MV-4-11 (cell line): Measurements from ENCODE around the gene CAPN5.
"Not testable (repeated sequence)": the region's sequence is repeated elsewhere in the genome, so short reads cannot be mapped to it uniquely, and the experiment has no call there.

Experiments
- DNase-seq: peaks from one replicate; lab custom pipeline; 2025; lab: John Stamatoyannopoulos, UW

The CAPN5 gene

GRCh38 chr11:77084581-77085191, 17.9 kb downstream of the CAPN5 start:
- DNase-seq = no peak

DNA sequence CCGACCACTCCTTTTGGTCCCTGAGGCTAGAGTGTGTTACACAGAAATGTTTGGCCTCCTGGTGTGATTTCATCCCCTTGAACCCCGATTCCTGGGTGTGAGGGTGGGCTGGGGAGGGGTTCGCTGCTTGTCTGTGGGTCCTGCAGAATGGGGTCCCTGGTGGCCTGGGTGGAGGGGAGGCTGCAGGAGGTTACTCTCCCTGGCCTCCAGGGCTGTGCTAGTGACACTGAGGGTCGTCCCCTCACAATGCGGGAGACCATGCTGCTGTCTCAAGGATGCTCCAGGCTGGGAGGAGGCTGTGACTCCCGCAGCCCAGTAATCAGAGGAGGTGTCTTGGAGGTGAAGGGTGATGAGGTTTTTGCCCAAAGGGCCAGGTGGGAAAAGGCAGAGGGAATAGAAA, 18.9 kb downstream of the CAPN5 start:
- no peak for DNase-seq

DNA sequence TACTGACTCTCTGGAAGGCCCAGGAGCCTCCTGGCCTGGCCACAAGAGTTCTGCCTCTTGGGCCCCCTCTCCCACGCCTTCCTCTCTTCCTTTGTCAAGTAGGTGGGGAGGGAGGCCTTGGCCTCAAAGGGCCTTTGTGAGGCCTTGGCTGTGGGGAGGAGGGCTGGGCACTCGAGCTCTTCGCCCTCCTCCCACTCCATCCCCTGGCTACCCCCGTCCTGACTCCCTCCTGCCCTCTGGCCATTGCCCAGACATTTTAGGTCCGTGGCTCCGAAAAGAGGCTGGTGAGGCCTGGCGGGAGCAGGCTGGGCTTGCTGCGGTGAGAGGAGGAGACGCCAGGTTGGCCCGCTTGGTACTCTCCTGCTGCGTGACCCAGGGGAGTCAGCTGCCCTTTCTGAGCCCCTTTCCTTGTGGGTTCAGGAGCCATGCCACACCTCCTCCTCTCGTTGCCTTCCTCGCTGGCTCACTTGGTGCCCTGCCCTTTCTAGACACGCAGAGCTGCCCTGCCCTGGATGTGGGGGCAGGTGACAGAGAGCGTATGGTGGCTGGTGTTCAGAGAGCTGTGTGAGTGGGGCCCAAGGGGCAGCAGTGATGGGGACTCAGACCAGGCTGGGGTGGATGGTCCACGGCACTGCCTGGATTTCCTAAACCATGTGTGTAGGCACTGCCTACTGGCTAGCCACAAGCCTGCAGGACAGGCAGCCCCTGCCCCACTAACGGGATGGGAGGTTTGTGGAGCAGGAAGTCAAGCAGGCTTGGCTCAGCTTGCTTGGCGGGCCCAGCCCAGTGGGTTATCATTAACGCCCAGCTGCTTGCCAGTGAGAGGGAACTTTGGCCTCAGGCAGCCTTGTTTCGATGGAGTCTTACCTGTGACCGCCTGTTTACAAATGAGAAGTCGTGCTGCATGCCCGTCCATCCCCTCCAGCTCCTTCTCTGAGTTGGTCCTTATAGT, 20.0 kb downstream of the CAPN5 start:
- no peak for DNase-seq

DNA sequence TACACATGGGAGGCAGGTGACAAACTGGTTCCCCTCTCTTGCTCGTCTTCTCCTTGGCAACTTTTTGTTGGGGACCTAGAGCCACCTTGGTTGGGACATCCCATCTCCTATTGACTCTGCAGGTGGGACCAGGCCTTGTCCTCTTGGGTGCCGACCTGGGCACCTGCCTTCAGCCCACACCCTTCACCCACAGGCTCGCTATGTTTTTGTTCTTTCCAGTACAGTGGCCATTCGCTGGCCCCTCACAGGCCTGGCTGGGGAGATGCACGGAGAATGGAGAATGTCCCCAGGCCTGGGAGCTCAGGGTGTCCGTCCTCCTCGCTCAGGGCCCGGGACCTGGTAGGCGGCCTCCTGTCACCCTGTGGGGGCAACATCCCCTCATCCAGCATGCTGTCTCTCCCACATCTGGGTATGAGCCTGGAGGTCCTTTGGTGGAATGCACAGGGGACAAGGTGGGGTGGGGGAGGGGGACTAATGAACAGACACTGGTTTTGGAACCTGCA, 21.0 kb downstream of the CAPN5 start:
- no peak for DNase-seq

GRCh38 chr11:77088236-77089003, 21.6 kb downstream of the CAPN5 start:
- DNase-seq = no peak

- DNase-seq = no peak
Observed at GRCh38 chr11:77089004-77089545, 22.3 kb downstream of the CAPN5 start.

GRCh38 chr11:77090046-77090372, 23.2 kb downstream of the CAPN5 start:
- DNase-seq = no peak

DNA sequence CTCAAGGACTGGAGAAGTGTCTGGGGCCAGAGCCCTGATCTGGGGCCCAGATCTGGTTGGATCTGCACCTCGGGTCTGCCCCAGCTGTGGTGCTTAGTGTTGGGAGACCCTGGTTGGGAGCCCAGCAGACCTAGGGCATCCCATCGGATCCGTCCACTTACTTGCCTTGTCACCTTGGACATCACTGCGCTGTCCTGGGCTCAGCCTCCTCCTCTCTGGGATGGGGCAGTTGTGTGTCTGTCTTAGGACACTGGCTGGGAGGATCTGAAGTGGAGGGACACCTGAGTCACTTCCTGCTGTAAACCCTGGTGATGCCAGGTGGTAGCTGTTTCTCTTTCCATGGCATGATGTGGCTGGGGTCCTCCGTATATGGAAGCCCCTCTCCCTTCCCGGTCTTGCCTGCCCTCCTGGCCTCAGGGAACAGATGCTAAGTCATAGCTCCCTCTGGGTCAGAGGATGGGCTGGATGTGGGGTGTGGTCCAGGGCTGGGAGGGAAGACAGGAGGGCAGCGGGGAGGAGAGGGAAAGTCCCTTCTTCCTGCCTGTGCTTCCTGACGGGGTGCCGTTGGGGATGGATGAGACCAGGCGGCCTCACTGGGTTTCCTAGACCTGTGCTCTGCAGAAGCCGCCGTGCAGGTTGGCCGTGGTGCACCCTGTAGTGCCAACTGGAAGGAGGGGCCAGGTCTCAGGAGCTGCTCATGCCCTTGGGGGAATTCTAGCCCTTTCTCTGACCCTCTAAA, 23.8 kb downstream of the CAPN5 start:
- no peak for DNase-seq

- DNase-seq = peak; percentile 57
Observed at GRCh38 chr11:77091146-77091940, 24.6 kb downstream of the CAPN5 start.

DNA sequence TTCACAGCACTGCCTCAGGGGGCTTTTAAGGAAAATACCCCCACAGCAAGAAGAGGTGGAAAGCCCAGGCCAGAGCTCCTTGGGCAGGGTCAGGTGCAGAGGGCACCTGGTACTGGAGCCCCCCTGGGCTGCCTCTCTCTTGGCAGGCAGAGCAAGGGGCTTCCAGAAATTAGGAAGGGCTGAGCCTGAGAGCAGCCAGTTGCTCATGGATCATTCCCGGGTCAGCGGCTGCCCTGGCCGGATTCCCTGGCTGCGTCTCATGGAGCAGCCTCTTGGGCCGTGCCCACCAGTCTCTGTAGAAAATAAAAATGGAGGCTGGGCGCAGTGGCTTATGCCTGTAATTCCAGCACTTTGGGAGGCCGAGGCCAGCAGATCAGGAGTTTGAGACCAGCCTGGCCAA, 25.6 kb downstream of the CAPN5 start:
- DNase-seq = no peak

- no peak for DNase-seq
Observed at GRCh38 chr11:77093056-77093891, 26.5 kb downstream of the CAPN5 start.

GRCh38 chr11:77093987-77094840, 27.4 kb downstream of the CAPN5 start:
- no peak for DNase-seq

DNA sequence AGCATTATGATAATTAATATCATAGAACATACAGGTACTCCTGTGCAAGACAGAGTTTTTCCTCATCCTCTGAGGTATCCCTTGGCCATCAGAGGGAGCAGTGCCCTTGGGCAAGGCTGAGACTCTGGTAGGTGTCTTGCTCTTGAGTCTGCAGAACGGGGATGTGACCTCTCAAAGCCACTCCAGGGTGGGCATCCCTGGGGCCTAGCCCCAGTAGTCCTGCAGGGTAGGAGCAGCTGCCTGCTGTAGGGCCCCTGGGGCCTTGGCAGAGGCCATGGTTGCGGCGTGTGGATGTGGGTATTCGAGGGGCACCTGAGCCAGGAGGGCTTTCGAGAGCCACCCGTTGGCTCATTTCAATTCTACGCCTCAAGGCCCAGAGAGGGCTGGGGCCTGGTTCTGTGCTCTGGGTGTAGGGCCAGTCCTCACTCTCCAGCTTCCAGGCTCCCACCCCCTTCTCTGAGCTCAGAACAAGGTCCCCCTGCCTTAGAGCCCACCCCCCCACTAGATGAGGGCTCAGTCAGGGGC, 28.1 kb downstream of the CAPN5 start:
- no peak for DNase-seq

GRCh38 chr11:77095551-77096490, 29.1 kb downstream of the CAPN5 start:
- DNase-seq = no peak

GRCh38 chr11:77096591-77097019, 29.8 kb downstream of the CAPN5 start:
- no peak for DNase-seq

- DNase-seq = not testable (repeated sequence)
Observed at GRCh38 chr11:77097180-77097579, 30.4 kb downstream of the CAPN5 start.
